GM23248 (cell line): ENCODE measurements around the gene SRPK2. TPM values are rescaled to one million over a fixed set of nuclear protein-coding genes. Genes with fewer than 3 reads are reported as not detected.

Experiments used
- DNase-seq: peaks from one replicate; pipeline ENCODE4 v3.0.0-alpha.2; 2015
- H2AFZ ChIP-seq: fragments of 200-600 bp; sonication (generic); 2 replicates; pipeline ENCODE4 v1.6.1; 2016; ENCODE audit warnings: antibody characterized with exemption
- H3F3A ChIP-seq: fragments of 200-600 bp; sonication (generic); 2 replicates; pipeline ENCODE4 v1.6.1; 2016; ENCODE audit warnings: mild to moderate bottlenecking, antibody characterized with exemption, mixed run types; ENCODE audit not compliant: insufficient read depth
- H3K27ac ChIP-seq: fragments of 200-600 bp; sonication (generic); 2 replicates; pipeline ENCODE4 v1.5.1; 2016; ENCODE audit warnings: mild to moderate bottlenecking
- H3K27me3 ChIP-seq: fragments of 200-600 bp; sonication (generic); replicated peaks from 2 replicates; pipeline ENCODE4 v1.6.1; 2016; ENCODE audit warnings: mild to moderate bottlenecking; ENCODE audit not compliant: insufficient read depth
- H3K36me3 ChIP-seq: fragments of 200-600 bp; sonication (generic); 2 replicates; pipeline ENCODE4 v1.6.1; 2016; ENCODE audit warnings: low read depth, mild to moderate bottlenecking
- H3K4me1 ChIP-seq: fragments of 200-600 bp; sonication (generic); 2 replicates; pipeline ENCODE4 v1.6.1; 2016; ENCODE audit warnings: mild to moderate bottlenecking; ENCODE audit not compliant: insufficient read depth
- H3K4me2 ChIP-seq: fragments of 200-600 bp; sonication (generic); one replicate; pipeline ENCODE4 v1.6.1; 2016; ENCODE audit warnings: mild to moderate bottlenecking; ENCODE audit not compliant: unreplicated experiment
- H3K4me3 ChIP-seq: fragments of 200-600 bp; sonication (generic); 2 replicates; pipeline ENCODE4 v1.5.1; 2016; ENCODE audit warnings: mild to moderate bottlenecking
- H3K79me2 ChIP-seq: fragments of 200-600 bp; sonication (generic); 2 replicates; pipeline ENCODE4 v1.6.1; 2016; ENCODE audit warnings: mild to moderate bottlenecking; ENCODE audit not compliant: insufficient read depth
- H3K9ac ChIP-seq: fragments of 200-600 bp; sonication (generic); 2 replicates; pipeline ENCODE4 v1.6.1; 2016; ENCODE audit warnings: mild to moderate bottlenecking
- H3K9me2 ChIP-seq: fragments of 200-600 bp; sonication (generic); 2 replicates; pipeline ENCODE4 v1.6.1; 2016; ENCODE audit warnings: mixed run types, mild to moderate bottlenecking, moderate library complexity; ENCODE audit not compliant: insufficient read depth
- H3K9me3 ChIP-seq: fragments of 200-600 bp; sonication (generic); one replicate; pipeline ENCODE4 v1.6.1; 2017; ENCODE audit warnings: low read depth
- H4K20me1 ChIP-seq: fragments of 200-600 bp; sonication (generic); 2 replicates; pipeline ENCODE4 v1.6.0; 2016; ENCODE audit not compliant: insufficient read depth
- EZH2 ChIP-seq: fragments of 200-600 bp; sonication (generic); IDR thresholded peaks from 2 replicates; pipeline ENCODE4 v1.6.1; 2018; ENCODE audit warnings: antibody characterized with exemption, mild to moderate bottlenecking; ENCODE audit not compliant: insufficient read depth, poor library complexity, severe bottlenecking
- EZH2phosphoT487 ChIP-seq: fragments of 200-600 bp; sonication (generic); IDR thresholded peaks from 2 replicates; pipeline ENCODE4 v1.6.1; 2018; ENCODE audit warnings: antibody characterized with exemption, moderate library complexity, mild to moderate bottlenecking, low read depth; ENCODE audit not compliant: insufficient read depth
- WGBS, 2 experiments: methylation state at CpG; one replicate each; pipeline ENCODE4 v1.1.6; 2015 to 2017; ENCODE audit warnings: low lambda C conversion rate in 2 of 2, low coverage in 1 of 2; ENCODE audit errors: missing lambda C conversion rate in 2 of 2; 5-methylcytosine and 5-hydroxymethylcytosine counted together
- in situ Hi-C: fragments of 300-500 bp; cut with MboI; formaldehyde crosslinking; loops from 2 replicates; pipeline ENCODE4 v1.15.0; 2020
- polyA plus RNA-seq: library from polyadenylated mRNA; unstranded; fragments of >200 nt; fragmentation: Nextera tagmentation; extraction: Ambion mirVana; gene quantifications from 2 replicates; pipeline ENCODE4 v1.2.1, GENCODE V29; 2016
- total RNA-seq: library from RNA; depleted of rRNA; stranded (reverse); fragments of >200 nt; shearing (Covaris generic); gene quantifications from 2 replicates; pipeline ENCODE4 v1.2.3, GENCODE V29; 2014

Gene SRPK2
- total and polyA plus RNA-seq, 2 experiments from 2014 or later, result 53.1 to 85.2 TPM

DNA sequence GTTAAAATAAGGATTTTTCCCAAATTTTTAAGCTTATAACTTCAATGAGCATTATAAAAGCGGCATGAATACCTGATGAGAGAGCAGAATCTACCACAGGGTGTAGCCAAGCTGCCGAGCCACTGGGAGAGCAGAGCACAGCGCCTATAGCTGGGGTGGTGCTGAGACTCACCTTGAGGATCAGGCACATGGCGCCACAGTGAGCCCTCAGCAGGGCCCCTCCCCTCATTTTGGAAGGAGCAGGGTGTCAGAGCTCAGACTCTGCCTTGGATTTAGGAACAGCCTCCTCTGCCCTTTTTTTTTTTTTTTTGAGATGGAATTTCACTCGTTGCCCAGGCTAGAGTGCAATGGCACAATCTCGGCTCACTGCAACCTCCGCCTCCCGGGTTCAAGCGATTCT, 118.6 kb downstream of the SRPK2 start:
- no peak overlapping the region for H3K27ac ChIP-seq
- no peaks in the 10 kb centered on the region for H3K36me3 ChIP-seq
- no peaks in the 10 kb centered on the region for H3K27me3 ChIP-seq
- H3K9me3 ChIP-seq, result no peaks in the 10 kb centered on the region
- no peak for DNase-seq
- peak overlapping the region; percentile 80 for H3K4me2 ChIP-seq
- peaks cover 89% of the 10 kb centered on the region for H3K79me2 ChIP-seq
- no peak overlapping the region for H3K4me3 ChIP-seq
- in situ Hi-C loops, result no loop called here
- H3K9me2 ChIP-seq, result no peaks in the 10 kb centered on the region
- H4K20me1 ChIP-seq, result 0 out of 2 replicates have a peak, but pooled peaks cover 1% of the 10 kb centered on the region
- peaks cover 33% of the 10 kb centered on the region for H3F3A ChIP-seq
- TF ChIP-seq EZH2phosphoT487 (no peak), EZH2 (no peak)
- WGBS, 2 experiments, result 90 to 92% methylated on average over 6 to 9 of the region's 9 CpGs
- H2AFZ ChIP-seq, result no peak overlapping the region
- peaks cover 36% of the 10 kb centered on the region for H3K4me1 ChIP-seq
- no peak overlapping the region for H3K9ac ChIP-seq

DNA sequence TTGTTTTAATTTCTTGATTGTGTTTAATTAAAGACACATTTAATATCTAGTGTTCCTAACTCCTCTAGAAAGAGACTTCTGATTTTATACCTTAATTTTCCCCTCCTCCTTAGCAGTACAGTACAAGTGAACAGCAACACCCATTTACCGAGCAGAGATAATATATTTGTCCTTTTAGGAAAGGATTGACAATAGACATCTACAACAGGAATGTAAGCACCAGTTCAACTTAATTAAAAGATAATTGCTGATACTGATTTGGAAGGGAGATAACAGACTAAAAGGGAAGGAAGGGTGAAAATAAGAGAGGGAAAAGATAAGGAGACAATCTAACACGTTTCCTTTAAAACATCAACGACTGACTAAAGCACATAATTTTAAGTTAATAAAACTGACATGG, 119.3 kb downstream of the SRPK2 start:
- no peaks in the 10 kb centered on the region for H3K9me3 ChIP-seq
- peak overlapping the region; percentile 83 for H3K27ac ChIP-seq
- H3K27me3 ChIP-seq, result no peaks in the 10 kb centered on the region
- peak overlapping the region; percentile 56 for H2AFZ ChIP-seq
- no peaks in the 10 kb centered on the region for H3K36me3 ChIP-seq
- H3K4me3 ChIP-seq, result peak overlapping the region; percentile 66
- peaks cover 33% of the 10 kb centered on the region for H3F3A ChIP-seq
- in situ Hi-C loops, result no loop called here
- no peaks in the 10 kb centered on the region for H4K20me1 ChIP-seq
- no peak for TF ChIP-seq EZH2phosphoT487
- TF ChIP-seq EZH2, result no peak
- peaks cover 36% of the 10 kb centered on the region for H3K4me1 ChIP-seq
- no peak for DNase-seq
- no peaks in the 10 kb centered on the region for H3K9me2 ChIP-seq
- peak overlapping the region; percentile 75 for H3K9ac ChIP-seq
- peak overlapping the region; percentile 80 for H3K4me2 ChIP-seq
- WGBS, 2 experiments, result 2 to 3% methylated on average over 3 of the region's 3 CpGs
- H3K79me2 ChIP-seq, result peaks cover 89% of the 10 kb centered on the region

DNA sequence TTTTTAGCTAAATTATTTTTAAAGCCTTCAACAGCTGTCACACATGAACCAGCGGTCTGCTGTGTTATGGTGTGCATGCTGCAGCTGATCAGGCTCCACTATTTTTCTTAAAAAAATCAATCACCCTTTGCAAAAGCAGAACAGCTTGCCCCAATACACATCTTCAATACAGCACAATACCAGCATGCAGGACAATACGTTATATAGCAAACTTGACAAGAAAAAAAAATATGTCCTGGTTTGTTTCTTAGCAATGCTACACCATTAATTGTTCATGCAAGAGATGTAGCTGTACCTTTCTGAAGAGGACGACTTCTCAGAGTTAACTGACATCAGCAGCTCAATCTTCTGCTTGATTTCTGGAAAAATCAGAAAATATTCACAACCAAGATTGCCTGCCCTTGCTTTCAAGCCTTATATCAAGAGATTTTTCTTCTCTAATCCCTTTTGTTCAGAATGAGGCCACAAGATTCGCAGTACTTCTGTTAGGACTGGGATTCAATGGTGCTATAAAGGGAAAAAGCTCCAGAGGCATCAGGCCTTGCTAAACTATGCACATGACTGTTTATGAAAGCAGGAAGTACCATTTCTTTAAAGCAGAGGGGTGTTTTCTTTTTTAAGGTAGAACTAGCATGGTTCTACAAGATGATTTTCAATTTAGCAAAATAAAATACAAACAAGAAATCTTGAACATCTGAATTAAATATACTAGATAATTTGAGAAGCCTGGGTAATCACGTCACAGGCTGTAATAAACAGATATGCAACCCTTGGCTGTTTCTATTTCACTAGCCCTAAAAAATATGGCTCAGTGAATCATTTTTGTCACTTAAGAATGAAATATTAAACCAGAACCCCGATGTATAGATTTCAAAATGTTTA, 120.0 kb downstream of the SRPK2 start:
- Histone ChIP-seq H3K27me3 (no peaks in the 10 kb centered on the region), H3K79me2 (peaks cover 89% of the 10 kb centered on the region), H4K20me1 (no peaks in the 10 kb centered on the region), H3K4me1 (peaks cover 36% of the 10 kb centered on the region), H3K4me3 (peak overlapping the region; percentile 66), H3F3A (peaks cover 33% of the 10 kb centered on the region), H3K27ac (peak overlapping the region; percentile 83), H3K4me2 (peak overlapping the region; percentile 80), H3K36me3 (no peaks in the 10 kb centered on the region), H3K9ac (peak overlapping the region; percentile 75), H2AFZ (peak overlapping the region; percentile 56), H3K9me2 (no peaks in the 10 kb centered on the region), H3K9me3 (no peaks in the 10 kb centered on the region)
- no peak for TF ChIP-seq EZH2
- TF ChIP-seq EZH2phosphoT487, result no peak
- in situ Hi-C loops, result no loop called here
- DNase-seq, result peak; percentile 74
- WGBS, 2 experiments, result 5% methylated on average over 6 of the region's 6 CpGs

DNA sequence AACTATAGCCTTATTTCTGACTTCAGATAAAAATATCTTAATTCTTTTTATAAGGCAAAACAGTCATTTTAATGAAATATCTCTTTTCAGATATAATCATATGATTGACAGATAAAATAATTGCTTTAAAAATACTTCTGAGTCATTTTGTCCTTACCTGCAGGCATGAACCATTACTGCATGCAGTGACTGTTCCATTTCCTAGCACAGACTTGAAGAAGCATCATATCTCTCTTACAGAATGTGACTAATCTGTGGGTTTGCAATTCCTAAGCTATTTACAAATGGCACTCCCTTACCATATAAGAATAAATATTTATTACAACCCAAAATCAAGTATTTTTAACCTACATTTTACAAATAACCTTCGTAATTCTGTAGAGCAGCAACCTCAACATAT, 120.7 kb downstream of the SRPK2 start:
- H3K9ac ChIP-seq, result peak overlapping the region; percentile 75
- H3K4me2 ChIP-seq, result peak overlapping the region; percentile 80
- H3K27ac ChIP-seq, result peak overlapping the region; percentile 83
- peaks cover 36% of the 10 kb centered on the region for H3K4me1 ChIP-seq
- WGBS, 2 experiments, result 21 to 28% methylated on average over 1 of the region's 1 CpG
- H2AFZ ChIP-seq, result no peak overlapping the region
- no peaks in the 10 kb centered on the region for H3K27me3 ChIP-seq
- peaks cover 89% of the 10 kb centered on the region for H3K79me2 ChIP-seq
- H3F3A ChIP-seq, result peaks cover 33% of the 10 kb centered on the region
- peak overlapping the region; percentile 66 for H3K4me3 ChIP-seq
- H4K20me1 ChIP-seq, result no peaks in the 10 kb centered on the region
- H3K36me3 ChIP-seq, result no peaks in the 10 kb centered on the region
- in situ Hi-C loops, result no loop called here
- peak; percentile 89 for DNase-seq
- TF ChIP-seq EZH2 (no peak), EZH2phosphoT487 (no peak)
- H3K9me3 ChIP-seq, result no peaks in the 10 kb centered on the region
- H3K9me2 ChIP-seq, result no peaks in the 10 kb centered on the region
